SJSA1 (cell line): Measurements from ENCODE around the gene CNTNAP2. TPM values are rescaled to one million over a fixed set of nuclear protein-coding genes. Genes with fewer than 3 reads are reported as not detected.
"Not testable (repeated sequence)": the region's sequence is repeated elsewhere in the genome, so short reads cannot be mapped to it uniquely, and the experiment has no call there.

Experiments
- DNase-seq, 2 experiments: peaks; one replicate each; pipeline ENCODE4 v3.0.0-alpha.2; 2015 to 2020; ENCODE audit warnings: low spot score in 2 of 2, low read depth in 1 of 2
- H3K27ac ChIP-seq: fragments of 250-450 bp; sonication (Bioruptor Pico); 2 replicates; pipeline ENCODE4 v1.5.1; 2020; ENCODE audit warnings: mild to moderate bottlenecking, moderate library complexity
- H3K27me3 ChIP-seq: fragments of 250-450 bp; sonication (Bioruptor Pico); replicated peaks from 2 replicates; pipeline ENCODE4 v1.5.1; 2020; ENCODE audit warnings: mild to moderate bottlenecking, moderate library complexity
- H3K36me3 ChIP-seq: fragments of 250-450 bp; sonication (Bioruptor Pico); 2 replicates; pipeline ENCODE4 v1.5.1; 2020; ENCODE audit warnings: mild to moderate bottlenecking
- H3K4me1 ChIP-seq: fragments of 250-450 bp; sonication (Bioruptor Pico); replicated peaks from 2 replicates; pipeline ENCODE4 v1.6.1; 2021; ENCODE audit warnings: mild to moderate bottlenecking
- H3K4me3 ChIP-seq: fragments of 250-450 bp; sonication (Bioruptor Pico); 2 replicates; pipeline ENCODE4 v1.5.1; 2020; ENCODE audit warnings: mild to moderate bottlenecking
- H3K9me3 ChIP-seq: fragments of 250-450 bp; sonication (Bioruptor Pico); replicated peaks from 2 replicates; pipeline ENCODE4 v1.5.1; 2020; ENCODE audit warnings: mild to moderate bottlenecking
- total RNA-seq: library from RNA; depleted of rRNA; stranded (reverse); fragments of >200 nt; shearing (Covaris generic); gene quantifications from 2 replicates; pipeline ENCODE4 v1.2.3, GENCODE V29; 2014

The CNTNAP2 gene
- total RNA-seq, 1 experiment from 2014 or later = 0.29 TPM

GRCh38 chr7:147069771-147070170 lies 953.2 kb downstream of the CNTNAP2 start:
- H3K27ac ChIP-seq = no peak overlapping the region
- H3K4me3 ChIP-seq = no peak overlapping the region
- no peaks in the 10 kb centered on the region for H3K27me3 ChIP-seq
- peaks cover 12% of the 10 kb centered on the region for H3K9me3 ChIP-seq
- no peaks in the 10 kb centered on the region for H3K4me1 ChIP-seq
- H3K36me3 ChIP-seq = no peaks in the 10 kb centered on the region
- DNase-seq = no peak

GRCh38 chr7:147070886-147071285 lies 954.3 kb downstream of the CNTNAP2 start:
- Histone ChIP-seq H3K9me3 (peaks cover 12% of the 10 kb centered on the region), H3K27me3 (no peaks in the 10 kb centered on the region), H3K4me1 (no peaks in the 10 kb centered on the region), H3K4me3 (no peak overlapping the region), H3K27ac (no peak overlapping the region), H3K36me3 (no peaks in the 10 kb centered on the region)
- no peak for DNase-seq

- Histone ChIP-seq H3K4me3 (no peak overlapping the region), H3K9me3 (peaks cover 12% of the 10 kb centered on the region), H3K27ac (no peak overlapping the region), H3K36me3 (no peaks in the 10 kb centered on the region), H3K27me3 (no peaks in the 10 kb centered on the region), H3K4me1 (no peaks in the 10 kb centered on the region)
- DNase-seq = no peak
Measured at GRCh38 chr7:147071536-147071935, 954.9 kb downstream of the CNTNAP2 start.

GRCh38 chr7:147078312-147078711 lies 961.7 kb downstream of the CNTNAP2 start:
- DNase-seq = no peak
- Histone ChIP-seq H3K27ac (no peak overlapping the region), H3K9me3 (no peaks in the 10 kb centered on the region; the same call in none of the 2 replicates)

GRCh38 chr7:147079083-147079482 lies 962.5 kb downstream of the CNTNAP2 start:
- no peaks in the 10 kb centered on the region for H3K4me1 ChIP-seq
- H3K27ac ChIP-seq = no peak overlapping the region
- H3K36me3 ChIP-seq = no peaks in the 10 kb centered on the region

More at GRCh38 chr7:147078312-147078711, 961.7 kb downstream of the CNTNAP2 start:
- H3K4me1 ChIP-seq = no peaks in the 10 kb centered on the region
- no peaks in the 10 kb centered on the region for H3K36me3 ChIP-seq
- no peak overlapping the region for H3K4me3 ChIP-seq
- no peaks in the 10 kb centered on the region for H3K27me3 ChIP-seq

GRCh38 chr7:147079921-147080420 lies 963.4 kb downstream of the CNTNAP2 start:
- Histone ChIP-seq H3K27me3 (no peaks in the 10 kb centered on the region), H3K36me3 (no peaks in the 10 kb centered on the region), H3K9me3 (no peaks in the 10 kb centered on the region; the same call in 1 of the 2 replicates), H3K27ac (no peak overlapping the region), H3K4me3 (no peak overlapping the region), H3K4me1 (no peaks in the 10 kb centered on the region)
- no peak for DNase-seq

More at GRCh38 chr7:147079083-147079482, 962.5 kb downstream of the CNTNAP2 start:
- no peak for DNase-seq
- no peaks in the 10 kb centered on the region; the same call in 1 of the 2 replicates for H3K9me3 ChIP-seq
- H3K4me3 ChIP-seq = no peak overlapping the region
- no peaks in the 10 kb centered on the region for H3K27me3 ChIP-seq

GRCh38 chr7:147081117-147081516 lies 964.5 kb downstream of the CNTNAP2 start:
- Histone ChIP-seq H3K4me3 (no peak overlapping the region), H3K27ac (no peak overlapping the region)
- DNase-seq = no peak

GRCh38 chr7:147089051-147089461 lies 972.5 kb downstream of the CNTNAP2 start:
- no peak for DNase-seq
- no peak overlapping the region for H3K4me3 ChIP-seq
- H3K9me3 ChIP-seq = no peaks in the 10 kb centered on the region; the same call in 1 of the 2 replicates
- H3K27ac ChIP-seq = no peak overlapping the region
- no peaks in the 10 kb centered on the region for H3K4me1 ChIP-seq
- H3K27me3 ChIP-seq = no peaks in the 10 kb centered on the region
- no peaks in the 10 kb centered on the region for H3K36me3 ChIP-seq

More at GRCh38 chr7:147081117-147081516, 964.5 kb downstream of the CNTNAP2 start:
- H3K9me3 ChIP-seq = no peaks in the 10 kb centered on the region; the same call in 1 of the 2 replicates
- H3K27me3 ChIP-seq = no peaks in the 10 kb centered on the region
- H3K4me1 ChIP-seq = no peaks in the 10 kb centered on the region
- no peaks in the 10 kb centered on the region for H3K36me3 ChIP-seq

GRCh38 chr7:147089608-147090007 lies 973.0 kb downstream of the CNTNAP2 start:
- DNase-seq = no peak
- no peak overlapping the region for H3K27ac ChIP-seq
- no peaks in the 10 kb centered on the region for H3K4me1 ChIP-seq
- no peak overlapping the region for H3K4me3 ChIP-seq
- H3K9me3 ChIP-seq = no peaks in the 10 kb centered on the region; the same call in 1 of the 2 replicates
- H3K27me3 ChIP-seq = no peaks in the 10 kb centered on the region
- no peaks in the 10 kb centered on the region for H3K36me3 ChIP-seq

- no peaks in the 10 kb centered on the region for H3K4me1 ChIP-seq
- no peak for DNase-seq
- no peak overlapping the region for H3K27ac ChIP-seq
- H3K4me3 ChIP-seq = no peak overlapping the region
- H3K36me3 ChIP-seq = no peaks in the 10 kb centered on the region
- H3K27me3 ChIP-seq = no peaks in the 10 kb centered on the region
- no peaks in the 10 kb centered on the region; the same call in 1 of the 2 replicates for H3K9me3 ChIP-seq
Measured at GRCh38 chr7:147096629-147097028, 980.0 kb downstream of the CNTNAP2 start.

GRCh38 chr7:147103224-147103623 lies 986.6 kb downstream of the CNTNAP2 start:
- H3K36me3 ChIP-seq = no peaks in the 10 kb centered on the region
- H3K27me3 ChIP-seq = no peaks in the 10 kb centered on the region
- peaks cover 2% of the 10 kb centered on the region; the same call in 1 of the 2 replicates for H3K9me3 ChIP-seq
- H3K4me1 ChIP-seq = no peaks in the 10 kb centered on the region
- no peak for DNase-seq
- no peak overlapping the region for H3K27ac ChIP-seq
- H3K4me3 ChIP-seq = no peak overlapping the region

GRCh38 chr7:147106746-147107145 lies 990.1 kb downstream of the CNTNAP2 start:
- no peaks in the 10 kb centered on the region for H3K36me3 ChIP-seq
- H3K9me3 ChIP-seq = 0 out of 2 replicates have a peak, but pooled peaks cover 2% of the 10 kb centered on the region
- H3K4me3 ChIP-seq = no peak overlapping the region
- no peaks in the 10 kb centered on the region for H3K27me3 ChIP-seq
- H3K4me1 ChIP-seq = no peaks in the 10 kb centered on the region
- no peak overlapping the region for H3K27ac ChIP-seq
- no peak for DNase-seq

GRCh38 chr7:147114525-147114924 lies 997.9 kb downstream of the CNTNAP2 start:
- H3K36me3 ChIP-seq, H3K4me1 ChIP-seq: not testable (repeated sequence)

GRCh38 chr7:147136352-147136751 lies 1019.8 kb downstream of the CNTNAP2 start:
- Histone ChIP-seq H3K4me1 (no peaks in the 10 kb centered on the region), H3K9me3 (0 out of 2 replicates have a peak, but pooled peaks cover 3% of the 10 kb centered on the region), H3K27me3 (no peaks in the 10 kb centered on the region), H3K27ac (no peak overlapping the region), H3K4me3 (no peak overlapping the region), H3K36me3 (no peaks in the 10 kb centered on the region)
- no peak for DNase-seq

More at GRCh38 chr7:147114525-147114924, 997.9 kb downstream of the CNTNAP2 start:
- H3K27me3 ChIP-seq, DNase-seq, H3K27ac ChIP-seq, H3K9me3 ChIP-seq, H3K4me3 ChIP-seq: not testable (repeated sequence)

GRCh38 chr7:147145194-147145593 lies 1028.6 kb downstream of the CNTNAP2 start:
- Histone ChIP-seq H3K36me3 (no peaks in the 10 kb centered on the region), H3K9me3 (no peaks in the 10 kb centered on the region), H3K4me1 (no peaks in the 10 kb centered on the region), H3K27me3 (no peaks in the 10 kb centered on the region), H3K27ac (no peak overlapping the region), H3K4me3 (no peak overlapping the region)
- no peak for DNase-seq
